IMR-90 (cell line): Measurements from ENCODE around the gene PLA2G3. TPM values are rescaled to one million over a fixed set of nuclear protein-coding genes. Genes with fewer than 3 reads are reported as not detected.

Experiments
- ATAC-seq: fragments of 200-7000 bp; cut with Tn5 transposase; 2 replicates; pipeline ENCODE4 v1.9.1; 2020; ENCODE audit warnings: low read depth, mild to moderate bottlenecking, moderate library complexity
- BruUV-seq: library from RNA; stranded (reverse); fragments of 400-500 nt; replicated peaks from 2 replicates; lab custom pipeline; 2021; lab: Mats Ljungman, UMichigan
- CTCF ChIA-PET: fragments of 300-600 bp; formaldehyde crosslinking; extraction: SDS; loops from one replicate; lab custom pipeline; 2021; ENCODE audit warnings: antibody characterized with exemption; lab: Yijun Ruan, JAX
- POLR2A ChIA-PET: fragments of 300-600 bp; sonication (Branson Sonifier 250); formaldehyde crosslinking; loops from one replicate; lab custom pipeline; 2022; ENCODE audit warnings: antibody characterized with exemption; ENCODE audit not compliant: unreplicated experiment; lab: Charles Lee
- DNase-seq: peaks from one replicate; pipeline ENCODE4 v3.0.0; 2013
- H2AFZ ChIP-seq: replicated peaks from 2 replicates; pipeline ENCODE3; 2013; ENCODE audit warnings: low read length, mild to moderate bottlenecking; ENCODE audit not compliant: poor library complexity
- H2AK5ac ChIP-seq: 2 replicates; pipeline ENCODE4 v1.6.1; 2013; ENCODE audit warnings: low read depth, low read length, inconsistent platforms
- H2AK9ac ChIP-seq: replicated peaks from 2 replicates; pipeline ENCODE3; 2013; ENCODE audit warnings: mild to moderate bottlenecking, low read depth, low read length, moderate library complexity; ENCODE audit not compliant: poor library complexity
- H2BK120ac ChIP-seq: 2 replicates; pipeline ENCODE4 v1.6.1; 2013; ENCODE audit warnings: low read depth, low read length, inconsistent platforms
- H2BK15ac ChIP-seq: 3 replicates; pipeline ENCODE4 v1.6.1; 2013; ENCODE audit warnings: low read depth, low read length, inconsistent platforms
- H2BK20ac ChIP-seq: 2 replicates; pipeline ENCODE4 v1.6.1; 2013; ENCODE audit warnings: low read depth, mild to moderate bottlenecking, inconsistent platforms, low read length, moderate library complexity
- H2BK5ac ChIP-seq: 2 replicates; pipeline ENCODE4 v1.6.1; 2013; ENCODE audit warnings: mild to moderate bottlenecking, low read depth, low read length, inconsistent platforms; ENCODE audit not compliant: poor library complexity, severe bottlenecking
- H3K14ac ChIP-seq: replicated peaks from 2 replicates; pipeline ENCODE4 v1.6.1; 2013; ENCODE audit warnings: low read depth, low read length, inconsistent platforms
- H3K18ac ChIP-seq: 2 replicates; pipeline ENCODE4 v1.6.1; 2013; ENCODE audit warnings: low read depth, low read length, control low read depth
- H3K23ac ChIP-seq: 2 replicates; pipeline ENCODE4 v1.6.1; 2013; ENCODE audit warnings: low read depth, low read length, inconsistent platforms
- H3K27ac ChIP-seq: 2 replicates; pipeline ENCODE4 v1.5.1; 2013; ENCODE audit warnings: mild to moderate bottlenecking, control low read depth, low read length; ENCODE audit not compliant: insufficient read depth
- H3K27me3 ChIP-seq: 2 replicates; pipeline ENCODE4 v1.6.1; 2013; ENCODE audit warnings: low read length; ENCODE audit not compliant: control insufficient read depth, insufficient read depth
- H3K36me3 ChIP-seq: 2 replicates; pipeline ENCODE4 v1.6.1; 2013; ENCODE audit warnings: low read length, mixed read lengths; ENCODE audit not compliant: control insufficient read depth, insufficient read depth
- H3K4ac ChIP-seq: 2 replicates; pipeline ENCODE4 v1.6.1; 2013; ENCODE audit warnings: low read depth, low read length, inconsistent platforms
- H3K4me1 ChIP-seq: 2 replicates; pipeline ENCODE4 v1.6.1; 2013; ENCODE audit warnings: low read length, mixed read lengths; ENCODE audit not compliant: control insufficient read depth, insufficient read depth
- H3K4me2 ChIP-seq: 2 replicates; pipeline ENCODE4 v1.6.1; 2013; ENCODE audit warnings: low read depth, mild to moderate bottlenecking, control low read depth, low read length, moderate library complexity
- H3K4me3 ChIP-seq: 2 replicates; pipeline ENCODE4 v1.5.1; 2013; ENCODE audit warnings: low read depth, mild to moderate bottlenecking, control low read depth, low read length, moderate library complexity; ENCODE audit not compliant: insufficient read depth
- H3K56ac ChIP-seq: 2 replicates; pipeline ENCODE4 v1.6.1; 2013; ENCODE audit warnings: low read length, inconsistent platforms; ENCODE audit not compliant: insufficient read depth; ENCODE audit errors: extremely low read depth
- H3K79me1 ChIP-seq, 2 experiments: 2 replicates each; pipeline ENCODE4 v1.6.1; 2013; ENCODE audit warnings: low read length in 2 of 2, inconsistent platforms in 1 of 2, low read depth in 1 of 2
- H3K9ac ChIP-seq: 2 replicates; pipeline ENCODE4 v1.6.1; 2013; ENCODE audit warnings: low read depth, low read length, control low read depth
- H3K9me1 ChIP-seq: 2 replicates; pipeline ENCODE4 v1.6.1; 2013; ENCODE audit warnings: low read length, inconsistent platforms; ENCODE audit not compliant: insufficient read depth
- H3K9me3 ChIP-seq: 2 replicates; pipeline ENCODE4 v1.6.1; 2013; ENCODE audit warnings: low read length; ENCODE audit not compliant: control insufficient read depth, insufficient read depth
- H4K20me1 ChIP-seq: 2 replicates; pipeline ENCODE4 v1.6.1; 2013; ENCODE audit warnings: low read length, inconsistent platforms; ENCODE audit not compliant: insufficient read depth
- H4K5ac ChIP-seq: 2 replicates; pipeline ENCODE4 v1.6.1; 2013; ENCODE audit warnings: mild to moderate bottlenecking, low read depth, low read length, control low read depth
- H4K8ac ChIP-seq, 2 experiments: 2 replicates each; pipeline ENCODE4 v1.6.1; 2013; ENCODE audit warnings: low read depth in 2 of 2, low read length in 2 of 2, control low read depth in 1 of 2, inconsistent platforms in 1 of 2
- H4K91ac ChIP-seq: 2 replicates; pipeline ENCODE4 v1.6.1; 2013; ENCODE audit warnings: low read depth, low read length, inconsistent platforms; ENCODE audit not compliant: insufficient read depth
- BHLHE40 ChIP-seq: fragments of 150-350 bp; IDR thresholded peaks from 2 replicates; pipeline ENCODE4 v1.6.1; 2016; ENCODE audit warnings: mild to moderate bottlenecking, low read depth, low read length
- CEBPB ChIP-seq: IDR thresholded peaks from 2 replicates; pipeline ENCODE4 v1.6.1; 2012; ENCODE audit warnings: low read depth, low read length, improper control_type of control experiment
- CHD1 ChIP-seq: IDR thresholded peaks from 2 replicates; pipeline ENCODE4 v1.6.1; 2012; ENCODE audit warnings: low read depth, low read length, improper control_type of control experiment
- CTCF ChIP-seq: conservative IDR thresholded peaks from 2 replicates; pipeline ENCODE4 v1.5.1; 2012; ENCODE audit warnings: mild to moderate bottlenecking, low read depth, low read length, improper control_type of control experiment
- FOS ChIP-seq: fragments of 150-350 bp; IDR thresholded peaks from 2 replicates; pipeline ENCODE4 v1.6.1; 2016; ENCODE audit warnings: low read depth, low read length
- MAFK ChIP-seq: IDR thresholded peaks from 2 replicates; pipeline ENCODE4 v1.6.1; 2012; ENCODE audit warnings: low read depth, low read length, improper control_type of control experiment
- MAZ ChIP-seq: IDR thresholded peaks from 2 replicates; pipeline ENCODE4 v1.6.1; 2012; ENCODE audit warnings: low read depth, mild to moderate bottlenecking, low read length, improper control_type of control experiment, moderate library complexity, borderline replicate concordance
- NFE2L2 ChIP-seq: fragments of 150-350 bp; IDR thresholded peaks from 2 replicates; pipeline ENCODE4 v1.6.1; 2016; ENCODE audit warnings: low read depth, mild to moderate bottlenecking, low read length
- POLR2A ChIP-seq: IDR thresholded peaks from 2 replicates; pipeline ENCODE4 v1.6.1; 2012; ENCODE audit warnings: mild to moderate bottlenecking, low read depth, low read length
- RAD21 ChIP-seq: IDR thresholded peaks from 2 replicates; pipeline ENCODE4 v1.6.1; 2012; ENCODE audit warnings: low read length, improper control_type of control experiment
- RCOR1 ChIP-seq: IDR thresholded peaks from 2 replicates; pipeline ENCODE4 v1.6.1; 2012; ENCODE audit warnings: mild to moderate bottlenecking, low read length, improper control_type of control experiment; ENCODE audit not compliant: insufficient replicate concordance
- RFX5 ChIP-seq: IDR thresholded peaks from 2 replicates; pipeline ENCODE4 v1.8.0; 2012; ENCODE audit warnings: low read depth, mild to moderate bottlenecking, low read length, moderate library complexity
- SMC3 ChIP-seq: fragments of 150-350 bp; IDR thresholded peaks from 2 replicates; pipeline ENCODE4 v1.6.1; 2016; ENCODE audit warnings: low read depth, mild to moderate bottlenecking, antibody characterized with exemption, low read length, moderate library complexity
- USF2 ChIP-seq: fragments of 150-350 bp; IDR thresholded peaks from 2 replicates; pipeline ENCODE4 v1.6.1; 2017; ENCODE audit warnings: mild to moderate bottlenecking, antibody characterized with exemption, low read length, low read depth
- WGBS, 2 experiments: methylation state at CpG; one replicate each; pipeline versions ENCODE4 v1.1.5 to v1.1.7; 2013; ENCODE audit warnings: missing lambda C conversion rate in 2 of 2; ENCODE audit not compliant: insufficient read length in 1 of 2; ENCODE audit errors: extremely low coverage in 2 of 2; 5-methylcytosine and 5-hydroxymethylcytosine counted together
- dilution Hi-C: fragments of 300-500 bp; cut with HindIII; formaldehyde crosslinking; loops from one replicate; pipeline ENCODE4 v1.14.3; 2018; ENCODE audit warnings: low sequenced_read_pairs; ENCODE audit not compliant: unreplicated experiment
- in situ Hi-C: fragments of 300-500 bp; cut with MboI; formaldehyde crosslinking; loops from 3 replicates; pipeline ENCODE4 v1.14.3; 2019; ENCODE audit warnings: low sequenced_read_pairs, inconsistent platforms, mixed read lengths
- intact Hi-C: fragments of 100-400 bp; cut with micrococcal nuclease; formaldehyde crosslinking; loops from 2 replicates; pipeline ENCODE4 v1.10.0; 2022
- polyA plus RNA-seq, 3 experiments: library from polyadenylated mRNA; depleted of rRNA; stranded (reverse); fragments of >200 nt; gene quantifications; 2 replicates each; pipeline ENCODE4 v1.2.3, GENCODE V29; 2012; ENCODE audit warnings: low replicate concordance in 1 of 3
- total RNA-seq: library from RNA; depleted of rRNA; stranded (reverse); fragments of >200 nt; gene quantifications from 2 replicates; pipeline ENCODE4 v1.2.3, GENCODE V29; 2012
- TF ChIP-seq, protein P1 (sequence below): fragments of 150-350 bp; IDR thresholded peaks from 2 replicates; pipeline ENCODE4 v1.6.1; 2016; ENCODE audit warnings: low read depth, mild to moderate bottlenecking, low read length, moderate library complexity, borderline replicate concordance

PLA2G3 gene
- total and polyA plus RNA-seq, 2 of the 4 experiments (the other 2 are of a cell fraction): under 0.01 to 0.12 TPM

DNA sequence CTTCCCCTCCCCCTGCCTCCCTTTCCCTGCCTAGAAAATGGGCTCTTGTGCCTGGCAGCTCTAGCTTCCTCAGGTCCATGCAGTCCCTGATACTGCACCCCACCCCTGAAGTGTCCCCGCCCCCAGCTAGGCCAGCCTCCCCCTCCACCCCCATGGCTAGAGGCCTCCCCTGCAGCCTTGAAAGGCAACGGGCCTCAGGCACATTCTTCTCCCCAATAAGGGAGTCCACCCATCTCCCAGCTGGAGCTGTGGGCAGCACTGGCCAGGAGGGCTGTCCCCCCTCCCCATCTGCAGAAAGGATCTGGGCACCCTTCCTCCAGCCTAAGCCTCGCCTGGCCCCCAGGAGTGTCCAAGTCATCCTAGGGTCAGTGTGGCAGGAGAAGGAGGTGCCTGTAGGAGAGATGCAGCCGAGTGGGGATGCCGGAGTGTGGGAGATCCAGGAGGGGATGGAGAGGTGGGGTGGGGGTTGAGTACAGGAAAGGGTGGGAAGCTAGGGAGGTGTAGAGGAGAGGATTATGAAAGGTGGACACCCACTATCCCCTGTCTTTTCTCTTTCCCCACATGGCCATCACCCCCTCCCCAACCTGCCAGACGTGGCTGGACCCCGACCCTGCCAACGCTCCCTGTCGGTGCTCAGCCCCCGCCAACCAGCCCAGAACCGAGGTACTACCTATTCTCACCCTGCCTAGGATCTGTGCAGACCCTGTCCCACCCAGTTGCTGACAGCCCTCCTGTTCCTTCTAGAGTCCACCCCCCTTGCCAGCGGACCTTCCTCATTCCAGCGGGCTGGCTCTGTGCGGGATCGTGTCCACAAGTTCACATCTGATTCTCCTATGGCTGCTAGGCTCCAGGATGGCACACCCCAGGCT, 49.9 kb downstream of the PLA2G3 start:
- BruUV-seq: no TSS peak
- H2BK20ac ChIP-seq: no peak overlapping the region
- no peak overlapping the region for H3K27ac ChIP-seq
- peak overlapping the region; percentile 50 for H2AK9ac ChIP-seq
- no peak overlapping the region for H3K4me3 ChIP-seq
- H3K9me1 ChIP-seq: no peaks in the 10 kb centered on the region; the same call in 1 of the 2 replicates
- H2BK5ac ChIP-seq: no peak overlapping the region
- H3K79me1 ChIP-seq: peaks cover 32 to 64% of the 10 kb centered on the region in 2 experiments
- H4K5ac ChIP-seq: no peak overlapping the region
- H4K20me1 ChIP-seq: peaks cover 22% of the 10 kb centered on the region
- H3K18ac ChIP-seq: no peak overlapping the region
- no peaks in the 10 kb centered on the region for H3K27me3 ChIP-seq
- no peak overlapping the region for H3K14ac ChIP-seq
- POLR2A ChIA-PET: no interaction called here
- ATAC-seq (no peak), DNase-seq (no peak)
- dilution Hi-C loops: no loop called here
- H3K4ac ChIP-seq: no peak overlapping the region
- no peak overlapping the region for H2BK120ac ChIP-seq
- H4K91ac ChIP-seq: no peak overlapping the region
- H3K56ac ChIP-seq: no peak overlapping the region
- 84% methylated on average over 8 of the region's 15 CpGs; no CpG with 5 or more reads in 1 of the 2 experiments for WGBS, 2 experiments
- peaks cover 3% of the 10 kb centered on the region for H3K4me1 ChIP-seq
- H4K8ac ChIP-seq: no peak overlapping the region
- peak overlapping the region; percentile 11 for H2AFZ ChIP-seq
- CTCF ChIA-PET: interaction anchor here (0.5 kb wide), 1 partner anchor 44 kb away, joined by 3 read pairs; no protein-coding TSS in a partner anchor
- no peak overlapping the region for H2AK5ac ChIP-seq
- no peak overlapping the region for H3K4me2 ChIP-seq
- in situ Hi-C loops: no loop called here
- H3K23ac ChIP-seq: no peak overlapping the region
- H2BK15ac ChIP-seq: no peak overlapping the region
- intact Hi-C loops: no loop called here
- H3K9me3 ChIP-seq: no peaks in the 10 kb centered on the region
- peaks cover 80% of the 10 kb centered on the region for H3K36me3 ChIP-seq
- H3K9ac ChIP-seq: no peak overlapping the region
- TF ChIP-seq CEBPB (no peak), RCOR1 (no peak), POLR2A (no peak), RAD21 (no peak), CHD1 (no peak), FOS (no peak), CTCF (no peak), MAFK (no peak), NFE2L2 (no peak), RFX5 (no peak), BHLHE40 (no peak), USF2 (no peak), SMC3 (no peak), MAZ (no peak)
- TF ChIP-seq, protein P1, sequence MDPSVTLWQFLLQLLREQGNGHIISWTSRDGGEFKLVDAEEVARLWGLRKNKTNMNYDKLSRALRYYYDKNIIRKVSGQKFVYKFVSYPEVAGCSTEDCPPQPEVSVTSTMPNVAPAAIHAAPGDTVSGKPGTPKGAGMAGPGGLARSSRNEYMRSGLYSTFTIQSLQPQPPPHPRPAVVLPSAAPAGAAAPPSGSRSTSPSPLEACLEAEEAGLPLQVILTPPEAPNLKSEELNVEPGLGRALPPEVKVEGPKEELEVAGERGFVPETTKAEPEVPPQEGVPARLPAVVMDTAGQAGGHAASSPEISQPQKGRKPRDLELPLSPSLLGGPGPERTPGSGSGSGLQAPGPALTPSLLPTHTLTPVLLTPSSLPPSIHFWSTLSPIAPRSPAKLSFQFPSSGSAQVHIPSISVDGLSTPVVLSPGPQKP: no peak
